Stimulated activated memory B cell treated with anti-CD40 and anti-IgM and Interleukin-4, amounts not matched to agents 10 μg/mL and 1 μg/mL and 100 μg/mL, for 72 hours (primary cell): Measurements from ENCODE around the gene MPP4.

Experiments
- ATAC-seq: fragments of 150-1000 bp; cut with Tn5 transposase; 2 replicates; pipeline ENCODE4 v1.10.0; 2021
- H3K27ac Mint-ChIP-seq: one replicate; pipeline ENCODE4 v1.8.0; 2022; ENCODE audit warnings: mild to moderate bottlenecking, mixed read lengths
- H3K27me3 Mint-ChIP-seq: one replicate; pipeline ENCODE4 v1.8.0; 2022; ENCODE audit warnings: mixed read lengths
- H3K36me3 Mint-ChIP-seq: one replicate; pipeline ENCODE4 v1.8.0; 2022; ENCODE audit warnings: mixed read lengths
- H3K4me1 Mint-ChIP-seq: one replicate; pipeline ENCODE4 v1.8.0; 2022; ENCODE audit warnings: mixed read lengths
- H3K4me3 Mint-ChIP-seq: one replicate; pipeline ENCODE4 v1.8.0; 2022; ENCODE audit warnings: mild to moderate bottlenecking, moderate library complexity, mixed read lengths
- H3K9me3 Mint-ChIP-seq: one replicate; pipeline ENCODE4 v1.8.0; 2022; ENCODE audit warnings: mixed read lengths

Gene MPP4

GRCh38 chr2:201654616-201655384 lies 43.6 kb downstream of the MPP4 start:
- no peaks in the 10 kb centered on the region for H3K36me3 Mint-ChIP-seq
- no peak overlapping the region for H3K27ac Mint-ChIP-seq
- no peak overlapping the region for H3K4me3 Mint-ChIP-seq
- H3K9me3 Mint-ChIP-seq, result no peaks in the 10 kb centered on the region
- H3K27me3 Mint-ChIP-seq, result peaks cover 34% of the 10 kb centered on the region
- no peak for ATAC-seq
- H3K4me1 Mint-ChIP-seq, result no peaks in the 10 kb centered on the region

DNA sequence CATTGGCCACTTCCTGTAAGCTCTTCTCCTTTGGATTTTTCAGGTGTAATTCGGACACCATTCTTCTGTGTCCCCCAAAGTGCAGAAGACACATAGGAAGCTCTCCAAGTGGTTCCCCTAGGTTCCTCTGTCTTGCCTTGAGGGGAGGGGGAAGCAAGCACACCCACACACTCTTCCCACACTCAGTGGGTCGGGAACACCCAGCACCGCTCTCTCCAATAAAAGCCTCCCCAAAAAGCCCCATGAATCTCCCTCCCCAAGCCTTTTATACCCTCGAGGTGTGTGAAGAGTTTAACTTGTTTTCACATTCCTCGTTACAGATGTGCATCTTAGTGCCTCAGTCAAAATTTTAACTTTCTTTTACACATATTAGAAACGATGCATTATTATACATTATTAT lies 45.2 kb downstream of the MPP4 start:
- Mint-ChIP-seq H3K36me3 (no peaks in the 10 kb centered on the region), H3K4me3 (no peak overlapping the region), H3K4me1 (no peaks in the 10 kb centered on the region), H3K27ac (no peak overlapping the region), H3K27me3 (peaks cover 34% of the 10 kb centered on the region), H3K9me3 (no peaks in the 10 kb centered on the region)
- ATAC-seq, result no peak

DNA sequence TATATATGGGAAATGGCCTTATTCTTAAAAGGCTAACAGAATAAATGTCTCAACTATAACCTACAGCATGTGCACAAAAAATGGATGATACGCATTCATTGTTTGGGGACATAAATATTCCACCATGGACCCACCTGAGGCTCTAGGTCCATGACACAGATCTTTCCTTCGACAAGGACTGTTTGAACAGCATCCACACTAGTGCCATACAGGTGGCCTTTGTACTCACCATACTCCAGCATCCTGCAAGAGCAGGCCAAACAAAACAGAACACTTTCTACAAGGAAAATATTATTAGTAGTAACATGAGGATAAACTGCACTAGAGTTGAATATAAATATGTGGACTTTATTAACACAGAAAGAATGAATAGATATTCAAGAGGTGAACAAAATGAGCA lies 49.0 kb downstream of the MPP4 start:
- Mint-ChIP-seq H3K27ac (no peak overlapping the region), H3K27me3 (peaks cover 25% of the 10 kb centered on the region), H3K9me3 (no peaks in the 10 kb centered on the region), H3K4me3 (no peak overlapping the region), H3K36me3 (no peaks in the 10 kb centered on the region), H3K4me1 (no peaks in the 10 kb centered on the region)
- ATAC-seq, result no peak

GRCh38 chr2:201647431-201647830 lies 51.0 kb downstream of the MPP4 start:
- Mint-ChIP-seq H3K4me3 (no peak overlapping the region), H3K36me3 (no peaks in the 10 kb centered on the region), H3K27ac (no peak overlapping the region), H3K4me1 (peaks cover 7% of the 10 kb centered on the region), H3K27me3 (peaks cover 11% of the 10 kb centered on the region), H3K9me3 (no peaks in the 10 kb centered on the region)
- no peak for ATAC-seq

DNA sequence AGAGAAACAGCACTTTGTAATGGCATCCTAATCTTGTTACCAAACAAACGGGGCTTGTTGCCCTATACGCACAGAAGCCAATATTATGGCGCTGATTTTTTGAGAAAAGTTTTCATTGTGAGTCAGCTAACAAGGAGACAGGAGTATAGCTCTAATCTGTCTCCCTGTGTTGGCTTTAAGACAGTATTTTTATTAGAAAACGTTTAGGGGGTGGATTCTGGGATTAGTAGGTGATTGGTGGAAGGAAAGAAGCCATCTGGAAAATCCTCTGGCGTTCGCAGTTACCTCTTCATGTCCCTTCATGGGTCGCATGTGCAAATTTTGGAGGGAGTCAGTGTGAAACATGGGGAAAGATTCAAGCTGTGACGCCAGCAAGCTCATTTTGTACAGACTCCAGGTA lies 54.4 kb downstream of the MPP4 start:
- H3K36me3 Mint-ChIP-seq, result no peaks in the 10 kb centered on the region
- peaks cover 13% of the 10 kb centered on the region for H3K4me1 Mint-ChIP-seq
- no peak overlapping the region for H3K4me3 Mint-ChIP-seq
- no peak for ATAC-seq
- H3K27ac Mint-ChIP-seq, result peak overlapping the region; percentile 93
- no peaks in the 10 kb centered on the region for H3K27me3 Mint-ChIP-seq
- no peaks in the 10 kb centered on the region for H3K9me3 Mint-ChIP-seq

DNA sequence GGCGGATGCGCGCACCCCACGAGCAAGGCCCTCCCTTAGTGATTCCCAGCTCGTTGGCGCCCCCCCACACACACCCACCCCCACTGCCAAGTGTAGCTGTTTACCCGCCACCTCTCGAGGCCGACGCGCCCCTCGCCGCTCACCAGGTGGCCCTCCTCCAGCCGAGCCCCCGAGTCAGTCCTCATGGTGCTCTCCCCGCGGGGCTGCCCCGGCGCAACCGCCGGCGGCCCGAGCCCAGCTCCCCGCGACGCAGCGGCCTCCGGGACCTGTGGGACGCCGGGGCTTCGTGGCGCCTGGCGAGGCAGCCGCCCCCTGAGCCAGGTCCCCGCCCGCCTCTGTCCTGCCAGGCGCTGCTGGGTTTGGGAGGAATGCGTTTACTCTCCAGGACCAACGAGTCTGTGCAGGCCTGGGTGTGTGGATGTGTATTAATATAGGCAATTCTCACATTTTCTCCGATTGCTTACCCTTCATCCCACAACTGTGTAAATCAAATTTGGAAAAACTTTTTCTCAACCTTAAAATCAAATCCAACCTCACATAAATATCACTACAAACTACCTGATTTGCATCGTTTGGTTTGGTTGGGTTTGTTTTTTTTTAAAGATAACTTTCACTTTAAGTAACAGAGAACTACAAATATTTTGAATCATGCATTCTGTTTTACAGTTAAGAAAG lies 55.1 kb downstream of the MPP4 start, which contains the start of gene TMEM237:
Gene TMEM237 (minus strand): TSS at position 288 of the 675 bp plus-strand sequence. CDS start 103 bp downstream, at position 185.
- H3K4me3 Mint-ChIP-seq, result peak within 1 kb of the TSS; percentile 93
- H3K27ac Mint-ChIP-seq, result peak within 1 kb of the TSS; percentile 93
- H3K4me1 Mint-ChIP-seq, result peaks cover 13% of the 10 kb centered on the region
- ATAC-seq, result peak; percentile 77
- H3K36me3 Mint-ChIP-seq, result no peaks in the 10 kb centered on the region
- no peaks in the 10 kb centered on the region for H3K9me3 Mint-ChIP-seq
- H3K27me3 Mint-ChIP-seq, result no peaks in the 10 kb centered on the region

DNA sequence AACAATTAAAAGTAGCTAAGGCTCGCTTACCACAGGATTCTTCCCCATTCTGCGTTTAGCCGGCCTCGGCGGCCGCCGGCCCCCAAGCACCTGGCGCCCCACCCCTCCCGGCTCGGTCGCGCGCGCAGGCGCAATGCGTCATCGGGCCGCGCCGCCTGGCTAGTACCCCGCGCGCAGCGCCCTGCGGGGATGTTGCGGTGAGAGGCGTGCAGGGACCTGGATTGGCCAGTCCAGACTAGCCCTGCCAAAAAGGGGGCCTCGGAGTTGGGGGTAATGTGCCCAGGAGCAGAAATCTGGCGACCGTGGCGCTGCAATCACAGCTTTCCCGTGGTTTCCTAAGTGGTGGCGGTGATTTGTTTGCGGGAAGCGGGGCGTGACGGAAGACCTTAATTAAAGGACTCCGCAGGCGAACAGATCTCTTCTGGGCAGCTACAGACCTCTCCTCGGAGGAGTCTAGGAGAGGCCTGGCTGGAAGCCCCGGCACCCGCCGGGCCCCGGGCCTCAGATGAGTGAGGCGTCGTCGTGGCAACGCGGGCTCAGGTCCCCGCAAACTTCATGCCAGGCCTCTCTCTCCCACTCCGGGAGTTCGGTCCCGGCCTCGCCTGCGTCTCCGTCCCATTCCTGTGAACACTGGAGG lies 55.7 kb downstream of the MPP4 start:
- Mint-ChIP-seq H3K4me3 (peak overlapping the region; percentile 93), H3K36me3 (no peaks in the 10 kb centered on the region), H3K4me1 (peaks cover 13% of the 10 kb centered on the region), H3K27me3 (no peaks in the 10 kb centered on the region), H3K27ac (peak overlapping the region; percentile 93), H3K9me3 (no peaks in the 10 kb centered on the region)
- ATAC-seq, result peak; percentile 95

- Mint-ChIP-seq H3K4me3 (peak overlapping the region; percentile 93), H3K4me1 (peaks cover 13% of the 10 kb centered on the region), H3K27me3 (no peaks in the 10 kb centered on the region), H3K9me3 (no peaks in the 10 kb centered on the region), H3K36me3 (no peaks in the 10 kb centered on the region), H3K27ac (peak overlapping the region; percentile 93)
- peak; percentile 75 for ATAC-seq
These were observed 56.3 kb downstream of the MPP4 start for GRCh38 chr2:201642086-201642578.

DNA sequence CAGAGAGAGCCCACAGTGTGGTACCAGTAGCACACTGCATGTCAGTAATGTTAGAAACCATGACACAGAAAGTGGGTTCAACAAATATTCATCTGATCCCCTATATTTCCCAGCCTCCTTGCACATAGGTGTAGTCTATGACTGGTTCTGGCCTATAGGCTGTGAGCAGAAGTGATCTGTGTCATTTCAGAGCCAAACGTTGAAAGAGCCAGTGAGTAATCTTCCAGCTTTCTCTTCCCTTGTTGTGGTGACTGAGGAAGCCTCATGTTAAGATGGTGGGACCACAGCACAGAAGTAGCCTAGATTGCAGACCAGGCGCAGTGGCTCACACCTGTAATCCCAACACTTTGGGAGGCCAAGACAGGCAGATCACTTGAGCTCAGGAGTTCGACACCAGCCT lies 59.2 kb downstream of the MPP4 start:
- no peak overlapping the region for H3K27ac Mint-ChIP-seq
- no peak overlapping the region for H3K4me3 Mint-ChIP-seq
- peaks cover 13% of the 10 kb centered on the region for H3K4me1 Mint-ChIP-seq
- H3K9me3 Mint-ChIP-seq, result no peaks in the 10 kb centered on the region
- no peaks in the 10 kb centered on the region for H3K27me3 Mint-ChIP-seq
- no peak for ATAC-seq
- H3K36me3 Mint-ChIP-seq, result peaks cover 11% of the 10 kb centered on the region

GRCh38 chr2:201638326-201638725 lies 60.1 kb downstream of the MPP4 start:
- Mint-ChIP-seq H3K4me3 (no peak overlapping the region), H3K36me3 (peaks cover 11% of the 10 kb centered on the region), H3K27me3 (no peaks in the 10 kb centered on the region), H3K4me1 (peaks cover 6% of the 10 kb centered on the region), H3K27ac (no peak overlapping the region), H3K9me3 (no peaks in the 10 kb centered on the region)
- no peak for ATAC-seq

DNA sequence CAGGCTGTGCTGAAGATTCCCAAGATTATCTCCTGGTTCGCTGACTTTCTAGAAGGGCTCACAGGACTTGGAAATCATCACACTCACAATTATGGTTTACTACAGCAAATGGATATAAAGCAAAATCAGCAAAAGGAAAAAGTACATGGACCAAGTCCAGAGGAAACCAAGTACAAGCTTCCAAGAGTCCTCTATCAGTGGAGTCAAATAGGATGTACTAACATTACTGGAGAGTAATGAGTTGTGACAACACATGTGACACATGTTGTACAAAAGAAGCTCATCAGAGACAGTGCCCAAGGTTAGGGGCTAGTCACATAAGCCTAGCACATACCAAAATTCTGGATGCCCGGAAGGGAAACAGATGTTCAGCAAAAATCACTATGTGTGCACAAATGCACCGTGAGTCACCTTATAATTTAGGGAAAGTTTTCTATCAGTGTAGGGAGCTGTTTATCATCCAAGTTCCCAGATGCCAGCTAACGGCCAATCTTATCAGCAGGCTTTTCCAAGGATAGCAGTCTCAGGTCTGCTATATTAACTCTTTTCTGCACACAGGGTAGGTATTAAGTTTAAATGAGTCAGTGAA lies 64.7 kb downstream of the MPP4 start:
- no peaks in the 10 kb centered on the region for H3K9me3 Mint-ChIP-seq
- H3K4me1 Mint-ChIP-seq, result no peaks in the 10 kb centered on the region
- no peak overlapping the region for H3K4me3 Mint-ChIP-seq
- no peak for ATAC-seq
- H3K27me3 Mint-ChIP-seq, result no peaks in the 10 kb centered on the region
- no peak overlapping the region for H3K27ac Mint-ChIP-seq
- H3K36me3 Mint-ChIP-seq, result peaks cover 16% of the 10 kb centered on the region

- Mint-ChIP-seq H3K27ac (no peak overlapping the region), H3K4me1 (no peaks in the 10 kb centered on the region)
These were observed 67.4 kb downstream of the MPP4 start for GRCh38 chr2:201631041-201631440.

DNA sequence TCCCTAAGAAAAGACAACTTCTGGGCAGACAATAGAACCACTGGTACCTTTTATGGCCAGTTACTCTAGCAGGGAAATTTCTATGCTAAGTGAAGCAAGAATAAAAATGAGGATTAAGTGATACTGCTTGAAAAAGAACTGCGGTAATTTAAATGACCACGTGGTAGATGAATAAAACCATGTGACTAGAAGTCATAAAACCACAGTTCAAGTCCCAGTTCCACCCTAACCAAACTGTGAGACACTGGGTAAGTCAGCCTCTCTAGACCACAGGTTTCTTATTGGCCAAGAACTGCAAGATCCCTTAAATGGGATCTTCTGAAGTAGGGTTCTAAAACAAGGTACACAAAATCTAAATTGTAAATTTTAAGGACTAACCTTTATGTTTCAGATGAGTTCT lies 67.9 kb downstream of the MPP4 start:
- Mint-ChIP-seq H3K4me3 (no peak overlapping the region), H3K9me3 (no peaks in the 10 kb centered on the region), H3K27me3 (no peaks in the 10 kb centered on the region), H3K36me3 (peaks cover 16% of the 10 kb centered on the region), H3K27ac (no peak overlapping the region), H3K4me1 (no peaks in the 10 kb centered on the region)
- ATAC-seq, result no peak

More at GRCh38 chr2:201631041-201631440, 67.4 kb downstream of the MPP4 start:
- no peaks in the 10 kb centered on the region for H3K9me3 Mint-ChIP-seq
- no peaks in the 10 kb centered on the region for H3K27me3 Mint-ChIP-seq
- H3K4me3 Mint-ChIP-seq, result no peak overlapping the region
- no peak for ATAC-seq
- H3K36me3 Mint-ChIP-seq, result peaks cover 16% of the 10 kb centered on the region

DNA sequence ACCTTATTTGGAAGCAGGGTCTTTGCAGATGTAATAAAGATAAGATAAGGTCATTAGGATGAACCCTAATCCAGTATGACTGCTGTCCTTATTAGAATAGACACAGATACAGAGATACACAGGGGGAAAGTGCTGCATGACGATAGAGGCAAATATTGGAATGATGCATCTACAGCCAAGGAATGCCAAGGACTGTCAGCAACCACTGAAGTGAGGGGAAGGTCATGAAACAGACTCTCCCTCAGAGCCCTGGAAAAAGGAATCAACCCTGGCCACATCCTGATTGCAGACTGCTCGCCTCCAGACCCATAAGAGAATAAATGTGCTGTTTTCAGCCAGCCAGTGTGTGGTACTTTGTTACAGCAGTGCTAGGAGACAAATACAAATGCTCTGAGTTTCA lies 69.9 kb downstream of the MPP4 start:
- Mint-ChIP-seq H3K4me1 (no peaks in the 10 kb centered on the region), H3K36me3 (peaks cover 5% of the 10 kb centered on the region), H3K4me3 (no peak overlapping the region), H3K27ac (no peak overlapping the region), H3K27me3 (no peaks in the 10 kb centered on the region), H3K9me3 (no peaks in the 10 kb centered on the region)
- ATAC-seq, result no peak

DNA sequence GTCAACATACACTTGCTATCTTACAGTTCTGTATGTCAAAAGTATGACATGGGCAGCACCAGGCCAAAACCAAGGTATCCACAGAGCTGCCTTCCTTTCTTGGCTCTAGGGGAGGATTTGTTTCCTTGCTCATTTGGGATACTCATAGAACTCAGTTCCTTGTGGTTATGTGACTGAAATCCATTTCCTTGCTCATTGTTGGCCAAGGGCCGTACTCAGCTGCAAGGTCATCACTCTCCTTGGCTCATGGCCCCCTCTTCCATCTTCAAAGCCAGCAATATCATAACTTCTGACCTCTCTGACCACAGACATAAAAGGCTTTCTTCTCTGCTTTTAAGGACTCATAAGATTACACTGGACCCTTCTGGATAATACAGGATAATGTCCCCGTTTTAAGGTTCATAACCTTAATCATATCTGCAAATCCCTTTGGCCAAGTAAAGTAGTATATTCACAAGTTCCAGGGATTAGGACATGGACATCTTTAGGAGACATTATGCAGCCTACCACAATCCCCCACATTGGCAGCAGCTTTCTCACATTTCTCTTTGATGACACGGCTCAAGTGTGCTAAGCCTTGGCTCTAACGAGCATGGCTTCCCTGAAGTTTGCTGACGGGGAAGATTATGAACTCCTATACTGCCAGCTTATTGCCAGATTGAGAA lies 76.0 kb downstream of the MPP4 start:
- H3K4me1 Mint-ChIP-seq, result no peaks in the 10 kb centered on the region
- H3K27me3 Mint-ChIP-seq, result no peaks in the 10 kb centered on the region
- ATAC-seq, result no peak
- no peaks in the 10 kb centered on the region for H3K9me3 Mint-ChIP-seq
- H3K4me3 Mint-ChIP-seq, result no peak overlapping the region
- no peak overlapping the region for H3K27ac Mint-ChIP-seq
- no peaks in the 10 kb centered on the region for H3K36me3 Mint-ChIP-seq
